Gastrocnemius medialis (tissue), 4 donors: Measurements from ENCODE around the gene FBXW9.
"Not testable (repeated sequence)": the region's sequence is repeated elsewhere in the genome, so short reads cannot be mapped to it uniquely, and the experiment has no call there.

ENCODE experiments used
- CTCF ChIP-seq, 5 experiments: fragments of 450-650 bp in 3 of 5; fragments of 200-600 bp in 2 of 5; sonication (generic) in 2 of 5; IDR thresholded peaks in 4 of 5; conservative IDR thresholded peaks in 1 of 5; 1 replicate in 4 of 5; 2 replicates in 1 of 5; pipeline ENCODE4 v1.5.1; 2016 to 2019; ENCODE audit warnings: antibody characterized with exemption in 5 of 5, mild to moderate bottlenecking in 3 of 5, moderate library complexity in 3 of 5
- POLR2A ChIP-seq, 2 donors: fragments of 450-650 bp; IDR thresholded peaks; one replicate each; pipeline ENCODE4 v1.6.1; 2017; ENCODE audit warnings: antibody characterized with exemption in 2 of 2, mild to moderate bottlenecking in 2 of 2, moderate library complexity in 2 of 2

GRCh38 chr19:12697425-12697824 is 994 bp upstream of the FBXW9 start:
- TF ChIP-seq CTCF (IDR thresholded peaks at IDR 0.05 in 4 of 5, conservative IDR thresholded peaks at IDR 0.05 in 1 of 5); POLR2A (IDR thresholded peaks at IDR 0.05): not testable (repeated sequence)
